Measurements from ENCODE around the gene ADSS1.

Gene ADSS1

GRCh38 chr14:104783484-104784217 lies 59.6 kb downstream of the ADSS1 start:
- DNase-seq (ENCODE audit: low read depth in 2 of 2), result no peak

- DNase-seq (ENCODE audit: low read depth in 2 of 2), result no peak
Measured at GRCh38 chr14:104784218-104784568, 60.2 kb downstream of the ADSS1 start.

DNA sequence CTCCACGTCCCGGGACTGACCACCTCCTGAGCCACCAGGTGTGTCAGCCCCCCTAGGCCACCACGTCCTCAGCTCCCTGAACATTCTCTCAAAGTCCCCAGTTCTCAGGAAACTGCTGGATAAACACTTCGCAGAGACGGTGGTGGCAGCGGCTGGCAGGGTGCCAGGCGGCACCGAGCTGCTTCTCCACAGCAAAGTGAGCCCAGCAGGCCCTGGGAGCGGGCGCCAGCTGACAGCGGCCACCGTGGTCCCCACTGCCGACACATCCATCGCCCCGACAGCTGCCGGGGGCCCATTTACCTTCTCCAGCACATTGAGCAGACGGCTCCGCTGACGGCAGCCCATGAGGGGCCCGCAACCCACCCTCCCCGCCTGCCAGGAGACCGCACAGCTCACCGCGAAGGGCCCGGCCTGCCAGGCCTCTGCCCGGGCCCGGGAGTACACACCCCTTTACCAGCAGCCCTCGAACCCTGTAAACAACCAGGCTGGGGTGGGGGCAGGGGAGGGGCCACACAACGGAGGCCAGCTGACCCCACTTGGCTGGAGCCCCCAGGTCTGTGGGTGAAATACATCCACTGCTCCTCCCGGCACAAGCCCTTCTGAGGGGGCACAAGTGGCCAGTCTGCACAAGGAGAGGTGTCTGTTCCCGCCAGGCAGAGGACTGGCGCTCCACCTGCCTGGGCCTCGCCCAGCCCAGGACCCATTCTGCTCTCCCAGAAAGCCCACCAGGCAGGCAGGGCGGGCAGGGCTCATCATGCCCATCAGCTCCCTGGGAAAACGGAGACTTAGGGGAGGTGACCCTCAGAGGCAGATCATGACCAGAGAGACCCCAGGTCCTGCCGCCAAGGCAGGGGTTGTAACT lies 61.0 kb downstream of the ADSS1 start:
- no peak for DNase-seq (ENCODE audit: low read depth in 2 of 2)

- no peak for DNase-seq (ENCODE audit: low read depth in 2 of 2)
Measured at GRCh38 chr14:104785708-104786080, 61.7 kb downstream of the ADSS1 start.

DNA sequence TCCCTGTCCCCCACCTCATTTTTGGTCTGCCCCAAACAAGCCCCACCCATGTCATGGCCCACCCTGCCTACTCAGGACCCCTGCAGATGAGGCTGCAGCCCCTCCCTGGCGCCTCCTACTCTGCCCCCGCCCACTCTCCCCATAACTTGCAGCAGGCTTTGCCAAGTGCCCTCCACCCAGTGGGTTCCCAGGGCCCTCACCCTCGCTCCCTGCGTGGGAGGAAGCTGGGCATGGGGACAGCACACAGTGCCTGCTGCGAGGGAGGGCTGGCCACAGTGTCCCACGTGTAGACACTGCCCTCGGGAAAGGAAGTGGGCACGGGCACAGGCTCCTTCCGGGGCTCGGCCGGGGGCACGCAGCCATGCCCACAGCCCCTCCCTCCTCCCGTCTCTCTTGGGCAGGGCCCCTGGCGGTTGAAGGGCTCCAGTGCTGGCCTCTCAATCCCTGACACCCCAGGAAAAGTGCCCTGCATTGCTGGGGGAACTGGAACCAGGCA lies 62.1 kb downstream of the ADSS1 start:
- DNase-seq (ENCODE audit: low read depth in 2 of 2), result no peak

DNA sequence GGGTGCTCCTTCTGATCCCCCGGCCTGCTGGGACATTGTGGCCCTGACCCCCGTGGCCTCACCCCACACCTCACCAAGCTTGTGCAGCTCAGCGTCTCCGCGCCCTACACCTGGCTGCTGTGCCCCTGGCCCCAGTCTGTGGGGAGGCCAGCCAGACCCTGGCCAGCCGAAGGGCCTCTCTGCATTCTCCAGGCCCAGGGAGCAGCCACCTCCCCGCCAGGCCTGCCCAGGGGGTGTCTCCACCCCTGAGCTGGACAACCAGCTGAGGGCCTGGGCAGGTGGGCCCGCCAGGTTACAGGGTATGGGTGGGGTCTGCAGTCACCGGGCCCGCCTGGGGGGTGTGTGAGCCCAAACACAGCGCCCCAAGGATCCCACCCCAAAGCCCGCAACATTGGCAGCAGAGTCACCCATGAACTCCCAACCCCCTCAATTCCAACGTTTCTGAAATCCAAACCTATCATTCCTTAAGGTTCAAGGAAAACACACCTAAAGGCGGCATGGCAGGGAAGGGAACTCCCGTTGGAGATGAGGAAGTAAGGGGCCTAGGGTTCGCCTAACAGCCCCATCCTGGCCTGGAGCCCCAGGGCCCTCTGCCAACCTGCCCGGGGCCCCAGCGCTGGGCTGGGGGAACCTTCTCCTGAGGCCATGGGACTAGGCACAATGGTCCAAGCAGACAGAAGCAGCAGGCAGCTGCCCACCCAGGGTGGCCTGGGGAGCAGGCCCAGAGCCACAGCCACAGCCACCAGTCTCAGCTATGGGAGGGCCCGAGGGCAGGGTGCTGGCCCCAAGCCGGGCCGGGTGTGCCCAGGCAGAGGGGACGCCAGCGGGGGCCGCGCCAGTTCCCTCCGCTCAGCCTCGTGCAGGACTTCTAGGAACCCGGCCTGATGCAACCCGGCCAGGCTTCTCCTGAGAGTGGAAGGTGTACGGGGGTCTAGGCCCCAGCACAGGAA lies 63.0 kb downstream of the ADSS1 start:
- no peak for DNase-seq (ENCODE audit: low read depth in 2 of 2)

DNA sequence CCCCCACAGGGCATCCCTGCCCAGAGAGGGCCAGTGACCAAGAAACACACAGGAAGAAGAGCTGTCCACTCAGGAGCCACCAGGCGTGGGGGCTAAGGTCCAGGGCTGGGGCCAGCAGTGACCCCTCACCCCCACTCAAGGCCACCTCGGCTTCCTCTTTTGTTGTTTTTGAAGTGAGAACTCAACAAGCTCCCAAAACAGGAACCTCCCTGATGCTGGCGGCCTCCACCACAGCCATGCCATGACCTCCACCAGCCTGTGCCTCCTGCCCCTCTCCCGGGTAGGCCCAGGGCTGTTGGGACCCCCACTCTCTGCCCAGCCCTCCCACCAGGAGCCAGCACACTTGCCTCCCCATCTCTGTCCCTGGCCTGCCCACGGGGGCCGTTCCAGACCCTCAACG lies 63.7 kb downstream of the ADSS1 start:
- no peak for DNase-seq (ENCODE audit: low read depth in 2 of 2)

- no peak for DNase-seq (ENCODE audit: low read depth in 2 of 2)
Measured at GRCh38 chr14:104788161-104788818, 64.3 kb downstream of the ADSS1 start.

DNA sequence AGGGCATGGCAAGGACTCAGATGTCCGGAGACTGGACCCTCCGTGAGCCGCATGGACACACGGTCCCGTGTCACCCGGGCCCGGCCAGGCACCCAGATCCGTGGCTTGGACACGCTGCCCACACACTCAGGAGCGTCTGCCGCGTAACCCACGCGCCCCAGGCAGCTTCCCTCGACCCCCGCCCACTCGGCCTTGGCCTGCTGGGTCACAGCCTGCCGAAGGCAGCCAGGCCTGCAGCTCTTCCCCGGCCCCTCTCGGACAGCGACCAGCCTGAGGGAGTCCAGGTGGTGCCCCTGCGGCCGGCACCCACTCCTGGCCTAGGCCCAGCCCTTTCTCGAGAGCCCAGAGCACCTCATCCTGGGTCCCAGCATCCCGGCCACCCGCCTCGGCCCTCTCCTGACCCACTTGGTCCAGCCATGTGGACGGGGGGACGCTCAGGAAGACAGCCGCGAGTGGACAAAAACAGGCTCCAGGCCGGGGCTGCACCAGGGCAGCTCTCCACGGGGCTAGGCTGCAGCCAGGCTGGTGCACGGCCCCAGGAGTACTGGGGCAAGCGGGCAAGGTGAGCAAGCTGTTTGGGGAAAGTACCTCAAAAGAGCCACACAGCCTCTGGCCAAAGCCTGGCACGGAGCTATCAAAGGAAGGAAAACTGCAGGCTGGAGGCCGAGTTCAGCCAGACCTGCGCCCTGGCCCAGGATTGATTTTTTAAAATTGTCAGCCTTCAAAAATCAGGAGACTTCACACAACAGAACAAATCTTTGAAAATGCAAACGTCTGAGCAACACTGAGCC lies 65.0 kb downstream of the ADSS1 start:
- no peak for DNase-seq (ENCODE audit: low read depth in 2 of 2)

GRCh38 chr14:104789752-104790743 lies 66.0 kb downstream of the ADSS1 start:
- DNase-seq (ENCODE audit: low read depth in 2 of 2), result no peak

DNA sequence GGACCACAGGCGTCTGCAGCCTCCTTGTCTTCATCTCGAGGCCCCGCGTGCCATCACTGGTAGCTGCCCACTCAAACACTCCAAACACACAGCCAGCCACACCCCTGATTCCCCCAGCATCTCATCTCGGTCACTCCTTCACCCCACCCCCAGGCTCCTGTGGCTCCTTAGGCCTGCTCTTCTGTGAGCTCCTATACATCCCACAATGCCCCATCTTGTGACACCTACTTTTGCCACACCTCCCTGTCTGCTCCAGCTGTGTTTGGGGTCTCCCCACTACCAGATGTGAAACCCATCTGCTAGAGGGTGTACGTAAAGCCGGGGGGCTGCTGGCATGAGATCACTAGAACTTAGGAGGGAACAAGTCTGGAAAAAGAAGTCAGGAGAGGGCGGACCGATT lies 67.4 kb downstream of the ADSS1 start:
- no peak for DNase-seq (ENCODE audit: low read depth in 2 of 2)

GRCh38 chr14:104792101-104792884 lies 68.3 kb downstream of the ADSS1 start:
- no peak for DNase-seq (ENCODE audit: low read depth in 2 of 2)

GRCh38 chr14:104792945-104793702 lies 69.1 kb downstream of the ADSS1 start:
- no peak for DNase-seq (ENCODE audit: low read depth in 2 of 2)

DNA sequence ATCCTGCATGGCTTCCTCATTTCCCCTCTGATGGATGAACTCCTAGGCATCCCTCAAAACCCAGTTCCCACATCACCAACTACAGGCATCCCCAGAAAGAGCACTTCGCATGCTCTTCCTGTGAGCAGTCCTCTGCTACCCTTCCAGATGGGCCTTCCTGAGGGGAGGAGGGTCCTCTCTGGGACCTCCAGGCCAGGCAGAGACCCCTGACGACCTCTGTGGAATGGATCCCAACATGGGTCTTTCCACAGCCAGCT lies 69.6 kb downstream of the ADSS1 start:
- DNase-seq (ENCODE audit: low read depth in 2 of 2), result no peak

DNA sequence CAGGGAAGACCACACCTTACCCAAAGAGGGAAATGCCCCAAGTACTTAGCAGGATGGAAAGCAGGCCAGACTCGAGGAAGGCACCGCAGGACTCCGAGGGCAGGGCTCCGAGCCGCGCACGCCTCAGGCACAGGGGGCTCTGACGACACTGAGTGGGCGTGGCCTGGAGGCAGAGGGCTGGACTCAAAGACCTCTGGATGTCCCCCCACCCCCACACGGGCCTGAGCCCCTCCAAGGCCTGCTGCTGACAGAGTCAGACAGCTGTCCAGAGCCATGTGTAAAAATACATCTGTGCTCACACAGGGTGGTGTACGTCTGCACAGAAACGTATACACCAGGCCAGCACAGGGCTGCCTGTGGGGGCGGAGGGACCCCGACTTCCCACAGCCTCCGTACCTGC lies 70.1 kb downstream of the ADSS1 start:
- peak; percentile 21 to 34 for DNase-seq (ENCODE audit: low read depth in 2 of 2)

GRCh38 chr14:104794631-104794992 lies 70.6 kb downstream of the ADSS1 start:
- no peak for DNase-seq (ENCODE audit: low read depth in 2 of 2)

GRCh38 chr14:104794993-104795780 lies 71.2 kb downstream of the ADSS1 start, which contains the start of gene AKT1:
Gene AKT1 (minus strand): TSS chr14:104795748. CDS start chr14:104792643, 3,105 bp downstream.
- no peak for DNase-seq (ENCODE audit: low read depth in 2 of 2)
